SH-SY5Y (cell line): ENCODE measurements around the gene DIAPH3.

Experiments used
- GATA2 ChIP-seq: IDR thresholded peaks from 2 replicates; pipeline ENCODE4 v1.6.1; 2011; ENCODE audit warnings: mild to moderate bottlenecking, low read depth, low read length
- GATA3 ChIP-seq: IDR thresholded peaks from 2 replicates; pipeline ENCODE4 v1.6.1; 2011; ENCODE audit warnings: low read depth, mild to moderate bottlenecking, low read length, moderate library complexity

- no peak for TF ChIP-seq GATA2
- TF ChIP-seq GATA3, result no peak
These were observed 356.9 kb downstream of the DIAPH3 start for GRCh38 chr13:59806801-59807200.
